IPS-18c (cell line): ENCODE results near the gene GPSM1.
A peak's percentile ranks its signal among the peaks of the same experiment; 100 is the strongest.

Source experiments
- H3K4me3 ChIP-seq: 2 replicates; pipeline ENCODE4 v1.7.0; 2013; ENCODE audit warnings: low read depth, mild to moderate bottlenecking, low read length, moderate library complexity; ENCODE audit not compliant: insufficient read depth
- H3K9me3 ChIP-seq: one replicate; pipeline ENCODE4 v1.6.1; 2013; ENCODE audit warnings: mild to moderate bottlenecking, low read length, moderate library complexity; ENCODE audit not compliant: control insufficient read depth, insufficient read depth

GPSM1 gene

GRCh38 chr9:136327304-136327974 lies at the start of gene GPSM1:
GPSM1 (plus strand) TSS chr9:136327539; CDS start chr9:136327696, 157 bp downstream.
- Histone ChIP-seq H3K4me3 (peak within 1 kb of the TSS; percentile 44), H3K9me3 (no peaks in the 10 kb centered on the region)

GRCh38 chr9:136277746-136278145 lies 49.6 kb upstream of the GPSM1 start:
- Histone ChIP-seq H3K9me3 (no peaks in the 10 kb centered on the region), H3K4me3 (no peak overlapping the region)

DNA sequence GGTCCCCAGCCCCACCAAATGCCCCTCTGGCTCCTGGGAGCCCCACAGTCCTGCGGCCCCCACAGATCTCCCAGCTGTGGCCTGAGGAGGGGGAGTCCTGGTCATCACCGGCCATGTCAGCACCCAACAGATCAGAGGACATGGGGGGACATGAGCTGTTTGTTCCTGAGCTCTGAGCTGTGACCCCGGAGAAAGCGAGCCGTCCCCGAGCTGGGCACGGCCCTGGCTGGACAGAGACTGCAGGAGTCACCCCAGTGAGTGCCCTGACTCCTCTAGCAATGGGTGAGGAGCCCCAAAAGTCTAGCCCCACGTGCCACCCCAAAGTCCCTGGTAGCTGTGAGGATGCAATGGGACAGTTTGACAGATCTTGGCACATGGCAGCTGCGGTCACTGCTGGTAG lies 49.1 kb upstream of the GPSM1 start:
- H3K4me3 ChIP-seq = no peak overlapping the region
- H3K9me3 ChIP-seq = no peaks in the 10 kb centered on the region

DNA sequence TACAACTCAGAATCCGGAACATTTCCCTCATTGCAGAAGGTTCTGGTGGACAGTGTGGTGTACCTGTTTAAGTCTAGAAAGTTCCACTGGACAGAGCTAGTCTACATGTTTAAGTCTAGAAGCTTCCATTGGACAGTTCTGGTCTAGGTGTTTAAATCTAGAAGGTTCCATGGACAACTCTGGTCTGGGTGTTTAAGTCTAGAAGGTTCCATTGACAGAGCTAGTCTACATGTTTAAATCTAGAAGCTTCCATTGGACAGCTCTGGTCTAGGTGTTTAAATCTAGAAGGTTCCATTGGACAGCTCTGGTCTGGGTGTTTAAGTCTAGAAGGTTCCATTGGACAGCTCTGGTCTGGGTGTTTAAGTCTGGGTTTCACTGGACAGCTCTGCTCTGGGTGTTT lies 48.4 kb upstream of the GPSM1 start:
- no peaks in the 10 kb centered on the region for H3K9me3 ChIP-seq
- H3K4me3 ChIP-seq = no peak overlapping the region

- Histone ChIP-seq H3K9me3 (no peaks in the 10 kb centered on the region), H3K4me3 (no peak overlapping the region)
These were observed 47.9 kb upstream of the GPSM1 start for GRCh38 chr9:136279471-136279870.

DNA sequence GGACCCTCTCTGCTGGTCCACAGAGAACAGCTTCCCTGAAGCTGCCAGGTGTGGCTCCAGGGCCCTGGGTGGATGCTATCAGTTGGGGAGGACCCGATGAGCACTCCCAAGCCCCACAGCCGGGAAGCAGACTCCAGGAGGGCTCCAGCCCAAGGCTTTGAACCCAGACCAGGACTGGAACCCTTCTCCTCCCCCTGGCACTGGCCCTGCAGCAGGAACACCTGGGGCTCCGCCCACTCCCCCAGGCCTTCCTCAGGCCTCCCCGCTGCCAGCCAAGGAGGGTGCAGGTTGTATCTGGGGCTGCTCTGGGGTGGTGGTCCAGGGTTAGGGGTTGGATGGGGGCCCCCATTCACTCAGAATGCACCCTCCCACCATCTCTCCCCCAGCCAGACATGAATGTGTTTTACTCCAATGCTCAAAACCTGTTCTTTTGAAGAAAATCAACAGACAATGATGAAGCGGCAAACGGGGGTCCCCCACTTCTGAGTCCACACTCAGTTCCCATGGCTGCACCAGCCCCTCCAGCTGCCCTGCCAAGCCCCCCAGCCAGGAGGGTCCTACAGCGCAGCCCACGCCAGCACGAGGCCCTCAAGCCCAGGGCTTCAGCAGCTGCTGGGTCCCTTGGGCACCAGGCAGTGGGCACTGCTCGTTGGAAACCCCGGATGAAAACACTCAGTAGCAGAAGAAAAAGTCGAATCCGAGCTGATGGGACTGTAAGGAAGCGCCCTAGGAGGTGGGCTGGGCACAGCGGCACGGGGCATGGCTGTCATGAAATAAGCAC lies 46.6 kb upstream of the GPSM1 start:
- H3K4me3 ChIP-seq = no peak overlapping the region
- no peaks in the 10 kb centered on the region for H3K9me3 ChIP-seq

DNA sequence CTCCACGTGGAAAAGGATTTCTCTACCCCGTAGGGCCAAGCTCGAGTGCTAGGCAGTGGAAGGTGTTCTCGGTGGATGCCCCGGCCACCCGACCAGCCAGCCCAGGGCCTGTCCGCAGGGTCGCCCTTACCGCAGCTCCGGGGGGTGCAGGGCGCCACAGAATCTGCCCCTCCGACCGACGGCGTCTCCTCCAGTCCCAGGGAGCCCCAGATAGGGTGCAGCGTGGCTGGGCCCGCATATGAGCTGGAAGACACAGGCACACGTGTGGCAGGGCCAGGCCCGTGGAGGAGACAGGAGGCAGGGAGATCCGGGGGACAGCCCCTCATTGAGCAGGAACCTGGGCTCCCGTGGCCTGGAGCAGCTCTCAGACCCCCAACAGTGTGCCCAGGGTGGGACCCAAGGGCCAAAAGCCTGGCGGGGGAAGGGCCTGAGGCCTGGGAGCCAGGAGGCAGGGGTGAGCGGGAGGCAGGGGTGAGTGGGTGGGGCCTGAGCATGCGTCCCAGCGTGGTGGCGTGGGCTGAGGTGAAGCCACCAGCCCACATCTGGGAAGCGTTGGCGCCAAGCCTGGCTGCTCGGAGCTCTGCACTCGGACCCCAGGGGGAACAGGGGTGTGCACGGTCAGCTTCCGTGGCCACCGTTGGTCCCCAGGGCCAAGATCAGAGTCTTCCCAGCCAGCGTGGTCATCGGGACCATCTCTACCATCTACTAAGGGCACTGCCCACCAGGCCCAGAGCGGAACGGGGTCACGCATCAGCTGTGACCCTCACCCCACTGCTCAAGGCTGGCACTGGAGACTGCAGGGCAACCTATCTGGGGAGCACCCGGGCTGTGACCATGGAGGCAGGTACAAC lies 45.7 kb upstream of the GPSM1 start:
- H3K4me3 ChIP-seq = no peak overlapping the region
- no peaks in the 10 kb centered on the region for H3K9me3 ChIP-seq

- no peaks in the 10 kb centered on the region for H3K9me3 ChIP-seq
- H3K4me3 ChIP-seq = no peak overlapping the region
These were observed 45.0 kb upstream of the GPSM1 start for GRCh38 chr9:136282272-136282861.

DNA sequence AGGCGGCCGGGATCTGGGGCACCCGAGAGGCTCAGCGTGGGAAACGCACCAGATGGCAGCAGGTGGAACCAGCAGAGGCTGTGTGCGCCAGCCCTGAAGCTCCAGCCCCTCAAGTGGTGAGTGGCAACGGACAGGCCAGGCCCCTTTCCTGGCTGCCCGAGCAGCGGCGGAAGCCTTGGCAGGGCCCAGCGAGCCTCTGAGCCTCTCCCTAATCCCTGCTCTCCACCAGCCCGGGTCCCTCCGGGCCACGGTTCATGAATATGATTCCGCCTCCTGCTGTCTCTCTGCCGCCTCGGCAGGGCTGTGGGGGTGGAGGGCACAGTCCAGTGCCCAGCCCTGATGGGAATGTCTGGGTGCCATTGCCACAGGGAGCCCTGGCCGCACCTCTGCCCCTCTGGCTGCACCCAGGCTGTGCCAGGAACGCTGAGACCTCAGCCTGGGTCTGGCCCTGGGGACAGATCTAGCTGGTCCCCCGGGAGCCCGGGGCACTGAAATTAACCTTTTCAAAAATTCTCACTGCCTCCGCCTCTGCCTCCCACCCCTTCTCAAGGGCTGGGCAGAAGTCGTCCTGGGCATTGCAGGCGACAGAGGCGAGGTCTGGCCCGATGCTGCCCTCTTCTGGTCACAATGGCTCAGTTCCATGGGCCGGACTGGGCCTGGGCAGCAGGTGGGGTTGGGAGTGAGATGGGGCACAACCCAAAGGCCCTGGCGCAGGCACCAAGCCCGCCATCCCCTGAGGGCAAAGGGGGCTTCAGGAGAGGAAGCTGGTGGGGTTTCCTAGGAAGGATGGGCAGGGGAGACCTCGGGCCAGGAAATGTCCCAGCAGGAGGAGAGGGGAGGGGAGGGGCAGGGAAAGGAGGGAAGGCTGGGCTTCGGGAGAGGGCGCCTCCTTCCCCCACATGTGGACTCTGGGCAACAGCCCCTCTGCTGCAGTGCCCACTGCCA lies 43.8 kb upstream of the GPSM1 start:
- Histone ChIP-seq H3K9me3 (no peaks in the 10 kb centered on the region), H3K4me3 (no peak overlapping the region)

DNA sequence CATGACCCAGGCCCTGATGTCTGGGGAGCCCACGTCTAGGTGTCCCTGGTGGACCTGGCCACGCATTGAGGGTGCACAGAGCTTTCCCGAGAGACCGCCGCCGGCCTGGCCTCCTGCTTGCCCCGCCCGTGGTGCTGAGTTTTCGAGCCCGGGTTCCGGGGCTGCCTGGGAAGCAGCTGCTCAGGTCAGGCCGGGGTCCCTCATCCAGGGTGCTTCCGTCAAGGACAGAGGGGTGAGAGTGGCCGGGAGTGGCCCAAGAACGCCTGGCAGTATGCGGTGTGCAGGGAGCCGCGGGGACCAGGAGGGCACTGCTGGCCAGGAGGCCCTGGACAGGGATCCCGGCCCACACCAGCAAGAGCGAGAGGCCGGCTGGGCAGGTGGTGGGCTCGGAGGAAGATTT lies 43.0 kb upstream of the GPSM1 start:
- Histone ChIP-seq H3K9me3 (no peaks in the 10 kb centered on the region), H3K4me3 (no peak overlapping the region)

- Histone ChIP-seq H3K4me3 (no peak overlapping the region), H3K9me3 (no peaks in the 10 kb centered on the region)
These were observed 42.4 kb upstream of the GPSM1 start for GRCh38 chr9:136284951-136285350.

DNA sequence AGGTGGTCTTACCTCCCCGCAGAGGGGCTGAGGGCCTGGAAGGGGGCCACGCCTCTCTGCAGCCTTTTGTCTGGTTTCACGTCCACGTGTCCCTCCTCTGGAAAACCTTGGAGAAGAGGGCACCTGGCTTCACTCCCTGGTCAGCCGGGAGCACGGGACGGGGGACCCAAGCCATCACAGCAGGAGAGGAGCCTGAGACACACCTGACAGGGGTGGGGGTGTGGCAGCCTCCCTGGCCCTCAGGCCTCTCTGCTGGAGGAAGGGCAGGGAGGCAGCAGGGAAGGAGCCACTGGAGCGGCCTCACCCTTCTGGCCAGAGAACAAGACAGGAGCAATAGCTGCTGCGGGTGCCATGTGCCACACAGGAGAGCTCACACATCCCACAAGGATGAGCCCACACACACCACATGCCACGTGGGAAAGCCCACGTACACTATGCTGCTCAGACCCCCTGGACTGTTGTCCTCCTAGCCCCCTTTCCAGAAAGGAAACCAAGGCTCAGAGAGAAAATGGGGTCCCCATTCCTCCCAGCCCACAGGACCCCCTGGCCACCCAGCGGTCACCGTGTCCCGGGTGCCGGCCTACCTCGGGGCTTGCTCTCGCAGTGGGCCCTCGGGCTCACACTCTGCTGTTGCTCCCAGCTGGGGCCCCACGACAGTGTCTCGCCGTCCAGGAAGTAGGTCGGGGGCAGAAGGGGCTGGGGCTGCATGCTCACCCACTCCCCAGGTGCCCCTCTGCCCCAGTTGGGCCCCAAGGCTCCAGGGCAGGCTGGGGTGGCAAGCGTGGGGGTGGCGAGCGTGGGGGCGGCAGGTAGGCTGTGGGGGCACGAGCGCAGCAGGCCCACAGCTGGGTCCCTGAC lies 41.6 kb upstream of the GPSM1 start:
- no peak overlapping the region for H3K4me3 ChIP-seq
- H3K9me3 ChIP-seq = no peaks in the 10 kb centered on the region

DNA sequence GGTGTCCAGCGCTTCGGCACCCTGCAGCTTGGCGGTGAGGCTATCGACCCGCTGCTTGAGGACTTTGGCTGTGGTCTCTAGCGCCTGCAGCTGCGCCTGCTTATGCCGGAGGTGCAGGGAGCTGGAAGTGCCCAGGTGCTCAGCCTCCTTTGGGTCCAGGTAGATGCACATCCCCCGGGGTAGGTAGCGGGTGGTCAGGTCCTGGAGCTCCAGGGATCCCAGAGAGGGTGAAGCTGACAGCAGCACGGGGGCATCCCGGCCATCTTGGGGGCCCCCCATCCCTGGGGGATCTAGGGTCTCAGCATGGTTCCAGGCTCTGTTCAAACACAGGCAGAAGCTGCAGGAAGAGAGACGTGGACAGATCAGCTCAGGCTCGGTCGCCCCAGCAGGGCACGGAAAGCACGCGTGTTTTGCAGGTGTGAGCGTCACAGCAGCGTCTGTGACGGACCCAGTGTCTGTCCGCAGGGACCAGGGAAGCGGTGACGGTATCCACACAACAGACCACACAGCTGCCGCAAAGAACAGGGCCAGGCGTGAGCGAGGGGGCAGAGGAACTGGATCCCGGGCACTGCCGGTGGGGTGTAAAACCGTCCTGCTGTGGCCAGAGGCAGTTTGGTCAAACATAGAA lies 40.9 kb upstream of the GPSM1 start:
- Histone ChIP-seq H3K4me3 (no peak overlapping the region), H3K9me3 (no peaks in the 10 kb centered on the region)

DNA sequence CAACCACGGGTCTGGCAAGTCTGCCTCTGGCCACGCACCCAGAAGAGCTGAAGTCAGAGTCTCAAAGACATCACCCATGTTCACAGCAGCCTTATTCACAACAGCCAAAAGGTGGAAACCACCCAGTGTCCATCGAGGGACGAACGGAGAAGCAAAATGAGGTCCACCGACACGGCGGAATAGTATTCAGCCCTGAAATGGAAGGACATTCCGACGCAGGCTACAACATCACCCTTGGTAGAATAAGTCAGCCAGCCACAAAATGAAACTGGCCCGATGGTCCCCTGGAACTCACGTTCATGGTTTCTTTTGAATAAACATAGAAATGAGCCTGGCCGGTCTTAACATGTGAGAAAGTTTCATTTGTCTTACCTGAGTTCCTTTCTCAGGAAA lies 40.4 kb upstream of the GPSM1 start:
- Histone ChIP-seq H3K9me3 (no peaks in the 10 kb centered on the region), H3K4me3 (no peak overlapping the region)

DNA sequence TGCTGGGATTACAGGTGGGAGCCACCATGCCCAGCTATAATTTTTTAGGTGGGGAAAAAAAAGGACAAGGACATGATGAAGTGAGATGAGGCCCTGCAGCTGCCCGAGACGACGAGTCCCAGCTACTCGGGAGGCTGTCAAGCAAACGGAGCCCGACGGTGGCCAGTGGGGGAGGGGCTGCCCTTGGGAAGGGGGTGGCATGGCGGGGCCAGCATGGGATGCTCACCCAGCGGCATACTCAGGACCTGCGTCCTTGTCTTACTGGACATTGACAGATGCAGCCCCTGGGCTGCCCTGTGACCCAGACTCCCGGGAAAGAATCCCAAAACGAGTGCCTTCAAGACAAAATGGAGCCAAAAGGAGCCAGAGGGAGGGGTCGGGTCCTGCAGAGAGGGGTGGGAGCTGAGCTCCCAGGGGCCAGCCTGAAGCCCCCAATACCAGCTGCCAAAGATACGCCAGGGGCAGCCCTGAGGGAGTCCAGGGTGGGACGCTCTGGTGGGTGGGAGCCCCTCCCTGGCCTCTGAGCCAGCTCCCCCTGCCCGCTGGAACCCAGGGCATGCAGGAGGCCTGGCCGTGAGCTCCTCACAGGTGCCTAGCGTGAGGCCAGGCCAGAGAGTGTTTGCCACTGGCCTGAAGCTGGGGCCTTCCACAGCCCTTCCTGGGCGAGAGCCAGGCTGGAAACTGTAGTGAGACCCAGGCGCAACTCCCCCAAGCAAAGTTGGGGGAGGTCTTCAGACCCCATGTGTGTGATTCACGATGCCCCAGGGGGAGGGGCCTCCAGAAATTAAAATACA lies 39.2 kb upstream of the GPSM1 start:
- Histone ChIP-seq H3K9me3 (no peaks in the 10 kb centered on the region), H3K4me3 (no peak overlapping the region)
